T-helper 2 cell (primary cell): ENCODE measurements around the gene DBNL.
"Not testable (repeated sequence)": the region's sequence is repeated elsewhere in the genome, so short reads cannot be mapped to it uniquely, and the experiment has no call there.

ENCODE experiments used
- DNase-seq, 5 experiments: peaks; one replicate each; pipeline versions ENCODE4 v3.0.0 to v3.0.0-alpha.2; 2012 to 2022
- total RNA-seq, 2 donors: gene quantifications; one replicate each; lab custom pipeline; 2026; lab: John Stamatoyannopoulos, UW

DBNL gene
- total RNA-seq = 131 to 254 reads per million in 2 donors

- peak; percentile 75 to 91 (median 81) for DNase-seq
These were observed at the start of gene DBNL for GRCh38 chr7:44044315-44045225. Gene DBNL (plus strand): TSS chr7:44044702. CDS start chr7:44044738, 36 bp downstream.

- not testable (repeated sequence) for DNase-seq
These were observed 47.0 kb upstream of the DBNL start, which contains the start of gene SPDYE1 for GRCh38 chr7:43997532-43997931. Gene SPDYE1 (plus strand): TSS chr7:43997897. CDS start chr7:43999950, 2,053 bp downstream.

DNA sequence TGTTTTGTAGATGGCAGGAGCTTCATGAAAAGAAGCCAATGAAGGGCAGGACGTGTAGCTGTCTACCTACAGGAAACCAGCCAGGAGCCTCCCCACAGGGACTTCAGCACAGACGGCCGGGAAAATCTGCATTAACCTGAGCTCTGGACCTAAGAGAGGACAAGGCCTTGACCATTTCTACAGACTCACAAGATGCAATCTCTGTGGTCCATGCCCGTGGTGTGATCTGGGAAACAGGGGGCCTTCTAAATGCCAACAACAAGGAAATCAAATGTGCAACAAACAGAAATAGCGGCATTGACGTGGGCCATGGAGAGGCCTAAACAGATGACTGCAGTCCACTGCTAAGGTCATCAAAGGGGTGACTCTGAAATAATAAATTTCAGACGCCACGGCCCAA is 32.4 kb upstream of the DBNL start:
- DNase-seq = not testable (repeated sequence)

DNA sequence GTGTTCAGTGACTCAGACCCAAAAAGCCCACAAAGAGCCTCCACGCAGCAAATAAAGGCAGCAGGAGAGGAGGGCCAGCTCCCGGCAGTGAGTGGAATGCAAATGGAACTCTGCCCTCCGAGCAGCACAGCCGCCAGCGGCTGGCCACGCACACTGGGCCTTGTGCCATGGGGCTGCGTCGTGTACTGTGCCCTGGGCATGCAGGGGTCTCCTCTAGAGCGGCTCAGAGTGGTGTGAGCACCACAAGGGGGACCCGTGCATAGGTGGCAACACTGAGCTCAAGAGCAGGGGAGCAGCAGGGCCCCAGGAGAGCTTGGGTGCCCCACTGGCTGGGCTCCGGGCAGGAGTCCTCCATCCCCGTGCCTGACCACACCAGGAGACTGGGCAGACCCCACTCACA is 29.4 kb upstream of the DBNL start:
- not testable (repeated sequence) for DNase-seq

GRCh38 chr7:44018857-44019807 is 25.4 kb upstream of the DBNL start:
- peak; percentile 97 to 99 (median 99) for DNase-seq

DNA sequence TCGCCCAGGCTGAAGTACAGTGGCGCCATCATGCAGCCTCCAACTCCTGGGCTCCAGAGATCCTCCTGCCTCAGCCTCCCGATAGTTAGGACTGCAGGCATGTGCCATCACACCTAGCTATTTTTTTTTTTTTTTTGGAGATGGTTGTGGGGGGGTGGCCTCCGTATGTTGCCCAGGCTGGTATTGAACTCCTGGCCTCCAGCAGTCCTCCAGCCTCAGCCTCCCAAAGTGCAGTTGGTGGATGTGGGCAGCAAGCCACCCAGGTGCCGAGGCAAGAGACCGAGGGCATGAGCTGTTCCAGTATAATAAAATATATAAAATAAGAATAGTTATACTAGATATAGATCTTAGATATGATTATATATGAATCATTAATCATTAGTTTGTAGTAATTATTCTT is 24.7 kb upstream of the DBNL start:
- peak in 1 of 5 experiments; percentile 4 for DNase-seq

GRCh38 chr7:44022069-44022468 is 22.4 kb upstream of the DBNL start:
- DNase-seq = not testable (repeated sequence)

DNA sequence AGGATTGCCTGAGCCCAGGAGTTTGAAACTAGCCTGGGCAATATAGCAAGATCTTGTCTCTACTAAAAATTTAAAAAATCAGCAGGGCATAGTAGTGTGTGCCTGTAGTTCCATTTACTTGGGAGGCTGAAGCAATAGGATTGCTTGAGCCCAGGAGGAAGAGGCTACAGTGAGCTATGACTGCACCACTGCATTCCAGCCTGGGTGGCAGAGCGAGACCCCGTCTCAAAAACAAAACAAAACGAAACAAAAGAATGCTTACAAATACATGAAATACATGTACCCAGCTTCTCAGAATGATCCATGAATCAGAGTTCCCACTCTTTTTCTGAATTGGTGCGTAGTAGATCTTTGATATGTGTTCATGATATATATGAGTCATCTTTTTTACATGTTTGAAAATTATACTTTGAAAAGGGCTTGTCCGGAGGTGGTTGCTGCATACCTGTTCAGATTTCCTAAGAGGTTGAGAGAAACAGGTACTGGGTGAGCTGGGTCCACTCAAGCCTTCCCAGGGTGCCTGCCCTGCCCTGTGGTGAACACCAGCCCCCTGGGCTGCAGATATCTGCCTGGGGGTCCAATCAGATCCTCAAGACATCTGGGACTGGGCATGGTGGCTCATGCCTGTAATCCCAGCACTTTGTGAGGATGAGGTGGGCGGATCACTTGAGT is 21.6 kb upstream of the DBNL start:
- not testable (repeated sequence) for DNase-seq

DNA sequence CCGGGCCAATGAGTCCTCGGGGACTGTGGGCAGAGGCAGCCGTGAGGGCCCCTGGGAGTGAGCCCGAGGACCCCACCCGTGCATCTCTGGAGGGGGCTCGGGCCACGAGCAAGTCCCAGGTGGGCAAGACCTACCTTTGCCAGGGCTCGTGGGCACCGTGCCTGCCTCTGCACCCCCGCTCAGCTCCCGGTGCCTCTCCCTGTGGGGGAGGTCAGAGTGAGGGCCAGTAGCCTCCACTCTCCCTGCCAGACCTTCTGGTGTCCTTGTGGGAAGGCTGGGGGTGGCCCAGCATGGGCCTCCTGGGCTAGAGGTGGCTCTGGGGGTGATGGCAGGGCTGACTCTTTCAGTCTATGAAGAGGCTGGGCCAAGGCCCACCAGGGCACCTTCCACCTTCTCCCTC is 15.1 kb upstream of the DBNL start:
- not testable (repeated sequence) for DNase-seq

GRCh38 chr7:44030029-44030428 is 14.5 kb upstream of the DBNL start:
- not testable (repeated sequence) for DNase-seq

- not testable (repeated sequence) for DNase-seq
These were observed 13.2 kb upstream of the DBNL start for GRCh38 chr7:44031319-44031718.

DNA sequence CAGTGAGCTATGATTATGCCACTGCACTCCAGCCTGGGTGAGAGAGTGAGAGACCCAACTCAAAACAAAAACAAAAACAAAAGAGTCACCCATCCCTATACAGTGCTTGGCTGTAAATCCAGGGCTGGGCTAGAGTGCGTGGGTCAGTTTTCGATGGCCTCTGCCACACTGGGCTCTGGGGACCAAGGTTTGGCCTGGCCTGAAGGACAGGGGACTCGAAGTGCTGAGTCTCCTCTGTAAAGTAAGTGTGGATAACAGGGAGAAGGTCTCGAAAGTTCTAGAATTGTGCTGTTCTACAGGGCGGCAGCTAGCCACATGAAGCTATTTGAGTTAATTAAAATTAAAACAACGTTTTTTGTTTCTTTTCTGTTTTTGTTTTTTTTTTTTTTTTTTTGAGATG is 12.5 kb upstream of the DBNL start:
- DNase-seq = not testable (repeated sequence)

- DNase-seq = not testable (repeated sequence)
These were observed 10.3 kb upstream of the DBNL start for GRCh38 chr7:44033971-44034844.

- DNase-seq = peak in 2 of 5 experiments; percentile 33 to 41
These were observed 8.1 kb upstream of the DBNL start for GRCh38 chr7:44036364-44036763.

DNA sequence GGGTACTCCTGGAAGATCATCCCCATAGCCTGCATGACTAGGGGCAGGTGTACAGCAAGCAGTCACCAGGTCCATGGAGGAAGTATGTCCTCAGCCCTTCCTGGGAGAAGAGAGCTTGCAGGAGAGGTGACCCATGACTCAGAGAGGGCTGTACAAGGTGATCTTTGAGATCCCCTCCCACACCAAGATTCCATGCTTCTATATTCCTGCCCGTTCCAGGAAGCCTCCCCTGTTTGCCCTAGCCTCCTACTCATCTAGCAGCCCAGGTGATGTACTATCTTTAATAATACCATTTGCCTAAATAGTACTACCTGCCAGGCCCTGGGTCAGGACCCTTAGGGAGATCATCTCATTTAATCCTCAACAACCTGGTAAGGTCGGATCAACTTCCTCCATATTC is 6.6 kb upstream of the DBNL start:
- DNase-seq = not testable (repeated sequence)

DNA sequence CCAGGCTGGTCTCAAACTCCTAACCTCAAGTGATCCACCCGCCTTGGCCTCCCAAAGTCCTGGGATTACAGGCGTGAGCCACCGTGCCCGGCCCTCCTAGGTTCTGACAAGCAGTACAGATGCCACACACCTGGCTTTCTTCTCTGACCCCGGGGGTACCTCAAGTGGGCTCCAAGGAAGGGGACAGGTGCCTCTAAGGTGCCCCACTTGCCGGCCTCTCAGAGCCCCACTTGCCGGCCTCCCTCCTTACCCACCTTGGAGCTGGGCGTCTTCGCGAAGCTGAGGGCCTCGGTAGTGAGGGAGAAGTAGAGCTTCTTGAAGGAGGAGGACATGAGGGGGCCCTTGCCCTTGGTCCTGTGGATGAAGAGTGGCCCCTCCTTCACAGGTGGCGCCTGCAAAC is 5.9 kb upstream of the DBNL start:
- not testable (repeated sequence) for DNase-seq

DNA sequence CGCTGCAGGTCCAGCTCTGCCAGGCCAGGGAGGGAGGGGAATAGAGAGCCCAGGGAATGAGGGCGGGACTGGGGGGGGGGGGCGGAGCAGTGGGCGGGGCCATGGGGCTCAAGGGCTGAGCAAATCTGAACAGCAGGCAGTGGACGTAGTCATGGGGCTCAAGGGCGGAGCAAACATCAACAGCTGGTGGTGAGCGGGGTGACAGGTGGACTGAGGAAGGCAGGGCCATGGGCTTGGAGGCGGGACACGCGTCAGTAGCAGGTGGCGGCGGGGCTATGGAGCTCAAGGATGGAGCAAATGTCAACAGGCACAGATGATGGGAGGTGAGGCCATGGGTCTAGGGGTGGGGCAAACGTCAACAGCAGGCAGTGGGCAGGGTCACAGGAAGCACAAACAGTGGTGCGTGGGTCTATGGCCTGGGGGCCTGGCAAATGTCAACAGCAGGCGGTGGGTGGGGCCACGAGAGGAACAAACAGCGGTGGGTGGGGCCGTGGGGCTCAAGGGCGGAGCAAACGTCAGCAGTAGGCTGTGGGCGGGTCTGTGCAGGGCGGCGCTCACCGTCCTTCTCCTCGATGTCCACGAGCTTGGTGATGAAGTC is 5.4 kb upstream of the DBNL start:
- peak; percentile 66 to 87 (median 77) for DNase-seq

GRCh38 chr7:44039800-44040492 is 4.6 kb upstream of the DBNL start:
- DNase-seq = not testable (repeated sequence)

DNA sequence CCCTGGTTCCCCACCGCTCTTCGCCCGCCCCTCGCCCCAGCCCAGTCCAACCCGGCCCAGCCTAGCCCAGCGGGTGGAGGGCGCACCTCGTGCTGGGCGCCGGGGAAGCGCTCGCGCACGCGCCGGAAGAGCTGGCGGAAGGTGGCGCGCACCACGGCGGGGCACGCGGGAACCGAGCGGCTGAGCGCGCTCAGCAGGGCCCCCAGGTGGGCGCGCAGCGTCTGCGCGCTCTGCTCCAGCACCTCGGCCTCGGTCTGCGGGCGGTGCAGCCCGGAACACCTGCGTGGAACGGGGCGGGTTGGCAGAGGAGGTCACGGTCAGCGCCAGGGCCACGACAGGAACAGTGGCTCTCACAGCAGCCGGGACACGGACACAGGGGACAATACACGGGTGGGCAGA is 4.0 kb upstream of the DBNL start:
- peak; percentile 38 to 86 (median 58) for DNase-seq

DNA sequence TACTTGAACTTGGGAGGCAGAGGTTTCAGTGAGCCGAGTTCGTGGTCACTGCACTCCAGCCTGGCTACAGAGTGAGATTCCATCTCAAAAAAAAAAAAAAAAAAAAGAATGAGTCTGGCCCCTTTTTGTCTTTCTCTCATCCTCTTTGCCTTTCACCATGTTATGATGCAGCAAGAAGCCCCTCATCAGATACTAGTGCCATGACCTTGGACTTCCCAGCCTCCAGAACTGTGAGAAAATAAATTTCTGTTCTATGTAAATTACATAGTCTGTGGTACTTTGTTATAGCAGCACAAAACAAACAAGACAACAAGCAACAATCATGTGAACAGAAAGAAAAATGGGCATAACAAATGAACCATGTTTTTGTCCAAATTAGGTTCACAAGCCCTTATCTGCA is 2.3 kb upstream of the DBNL start:
- DNase-seq = no peak
